ENCODE results near the gene SRCAP.

The SRCAP gene

DNA sequence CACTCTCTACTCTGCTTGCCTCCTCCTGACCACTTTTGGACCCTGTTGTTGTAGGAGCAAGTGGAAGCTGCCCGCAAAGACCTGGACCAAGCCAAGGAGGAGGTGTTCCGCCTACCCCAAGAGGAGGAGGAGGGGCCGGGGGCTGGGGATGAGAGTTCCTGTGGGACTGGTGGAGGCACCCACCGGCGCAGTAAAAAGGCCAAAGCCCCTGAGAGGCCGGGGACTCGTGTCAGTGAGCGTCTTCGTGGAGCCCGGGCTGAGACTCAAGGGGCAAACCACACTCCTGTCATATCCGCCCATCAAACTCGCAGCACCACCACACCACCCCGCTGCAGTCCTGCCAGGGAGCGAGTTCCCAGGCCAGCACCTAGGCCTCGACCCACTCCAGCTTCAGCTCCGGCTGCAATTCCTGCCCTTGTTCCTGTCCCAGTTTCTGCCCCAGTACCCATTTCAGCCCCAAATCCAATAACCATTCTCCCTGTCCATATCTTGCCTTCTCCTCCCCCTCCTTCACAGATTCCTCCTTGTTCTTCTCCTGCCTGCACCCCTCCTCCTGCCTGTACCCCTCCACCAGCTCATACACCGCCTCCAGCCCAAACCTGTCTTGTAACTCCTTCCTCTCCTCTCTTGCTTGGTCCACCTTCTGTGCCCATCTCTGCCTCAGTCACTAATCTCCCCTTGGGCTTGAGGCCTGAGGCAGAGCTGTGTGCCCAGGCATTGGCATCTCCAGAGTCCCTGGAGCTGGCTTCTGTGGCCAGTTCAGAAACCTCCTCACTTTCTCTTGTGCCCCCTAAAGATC lies 38.2 kb downstream of the SRCAP start:
- no peak for DNase-seq (ENCODE audit: low spot score)

DNA sequence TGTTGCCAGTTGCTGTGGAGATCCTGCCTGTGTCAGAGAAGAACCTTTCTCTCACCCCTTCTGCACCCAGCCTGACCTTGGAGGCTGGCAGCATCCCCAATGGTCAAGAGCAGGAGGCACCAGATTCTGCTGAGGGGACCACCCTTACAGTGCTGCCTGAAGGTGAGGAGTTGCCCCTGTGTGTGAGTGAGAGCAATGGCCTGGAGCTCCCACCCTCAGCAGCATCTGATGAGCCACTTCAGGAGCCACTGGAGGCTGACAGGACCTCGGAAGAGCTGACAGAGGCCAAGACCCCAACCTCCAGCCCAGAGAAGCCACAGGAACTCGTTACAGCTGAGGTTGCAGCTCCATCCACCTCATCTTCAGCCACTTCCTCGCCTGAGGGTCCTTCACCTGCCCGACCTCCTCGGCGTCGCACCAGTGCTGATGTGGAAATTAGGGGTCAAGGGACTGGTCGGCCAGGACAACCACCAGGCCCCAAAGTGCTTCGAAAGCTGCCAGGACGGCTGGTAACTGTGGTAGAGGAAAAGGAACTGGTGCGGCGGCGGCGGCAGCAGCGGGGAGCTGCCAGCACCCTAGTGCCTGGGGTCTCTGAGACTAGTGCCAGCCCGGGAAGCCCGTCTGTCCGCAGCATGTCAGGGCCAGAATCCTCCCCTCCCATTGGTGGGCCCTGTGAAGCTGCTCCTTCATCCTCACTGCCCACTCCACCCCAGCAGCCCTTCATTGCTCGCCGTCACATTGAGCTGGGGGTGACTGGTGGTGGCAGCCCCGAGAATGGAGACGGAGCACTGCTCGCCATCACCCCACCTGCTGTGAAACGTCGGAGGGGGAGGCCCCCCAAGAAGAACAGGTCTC lies 39.0 kb downstream of the SRCAP start:
- no peak for DNase-seq (ENCODE audit: low spot score)

DNA sequence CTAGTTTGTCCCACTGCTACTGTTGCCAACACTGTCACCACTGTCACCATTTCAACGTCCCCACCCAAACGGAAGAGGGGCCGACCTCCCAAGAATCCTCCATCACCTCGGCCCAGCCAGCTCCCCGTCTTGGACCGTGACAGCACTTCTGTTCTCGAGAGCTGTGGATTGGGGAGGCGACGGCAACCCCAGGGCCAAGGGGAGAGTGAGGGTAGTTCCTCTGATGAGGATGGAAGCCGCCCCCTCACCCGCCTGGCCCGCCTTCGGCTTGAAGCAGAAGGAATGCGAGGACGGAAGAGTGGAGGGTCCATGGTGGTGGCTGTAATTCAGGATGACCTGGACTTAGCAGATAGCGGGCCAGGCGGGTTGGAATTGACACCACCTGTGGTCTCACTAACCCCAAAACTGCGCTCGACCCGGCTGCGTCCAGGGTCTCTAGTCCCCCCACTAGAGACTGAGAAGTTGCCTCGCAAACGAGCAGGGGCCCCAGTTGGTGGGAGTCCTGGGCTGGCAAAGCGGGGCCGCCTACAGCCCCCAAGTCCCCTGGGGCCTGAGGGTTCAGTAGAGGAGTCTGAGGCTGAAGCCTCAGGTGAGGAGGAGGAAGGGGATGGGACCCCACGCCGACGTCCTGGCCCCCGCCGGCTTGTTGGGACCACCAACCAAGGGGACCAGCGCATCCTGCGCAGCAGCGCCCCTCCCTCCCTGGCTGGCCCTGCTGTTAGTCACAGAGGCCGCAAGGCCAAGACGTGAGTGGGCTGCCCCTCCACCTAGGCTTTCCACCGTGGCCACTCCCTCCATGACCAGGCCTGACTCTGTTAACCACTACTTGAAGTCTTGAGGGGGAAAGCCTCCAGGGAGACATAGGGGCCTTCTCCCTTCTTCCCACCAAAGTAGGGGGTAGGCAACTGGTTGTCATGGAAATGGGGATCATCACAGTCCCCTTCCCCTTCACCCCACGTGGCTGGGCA lies 40.3 kb downstream of the SRCAP start:
- no peak for DNase-seq (ENCODE audit: low spot score)

- DNase-seq (ENCODE audit: low spot score), result no peak
These were observed 41.6 kb downstream of the SRCAP start for GRCh38 chr16:30740364-30741251.

GRCh38 chr16:30741461-30741914 lies 42.5 kb downstream of the SRCAP start:
- no peak for DNase-seq (ENCODE audit: low spot score)

- no peak for DNase-seq (ENCODE audit: low spot score)
These were observed 44.7 kb downstream of the SRCAP start for GRCh38 chr16:30743716-30744115.

- DNase-seq (ENCODE audit: low spot score), result no peak
These were observed 45.2 kb downstream of the SRCAP start for GRCh38 chr16:30744183-30744582.

GRCh38 chr16:30745082-30745481 lies 46.1 kb downstream of the SRCAP start:
- DNase-seq (ENCODE audit: low spot score), result no peak

GRCh38 chr16:30746638-30747175 lies 47.7 kb downstream of the SRCAP start:
- no peak for DNase-seq (ENCODE audit: low spot score)

- no peak for DNase-seq (ENCODE audit: low spot score)
These were observed 48.4 kb downstream of the SRCAP start for GRCh38 chr16:30747331-30747730.

DNA sequence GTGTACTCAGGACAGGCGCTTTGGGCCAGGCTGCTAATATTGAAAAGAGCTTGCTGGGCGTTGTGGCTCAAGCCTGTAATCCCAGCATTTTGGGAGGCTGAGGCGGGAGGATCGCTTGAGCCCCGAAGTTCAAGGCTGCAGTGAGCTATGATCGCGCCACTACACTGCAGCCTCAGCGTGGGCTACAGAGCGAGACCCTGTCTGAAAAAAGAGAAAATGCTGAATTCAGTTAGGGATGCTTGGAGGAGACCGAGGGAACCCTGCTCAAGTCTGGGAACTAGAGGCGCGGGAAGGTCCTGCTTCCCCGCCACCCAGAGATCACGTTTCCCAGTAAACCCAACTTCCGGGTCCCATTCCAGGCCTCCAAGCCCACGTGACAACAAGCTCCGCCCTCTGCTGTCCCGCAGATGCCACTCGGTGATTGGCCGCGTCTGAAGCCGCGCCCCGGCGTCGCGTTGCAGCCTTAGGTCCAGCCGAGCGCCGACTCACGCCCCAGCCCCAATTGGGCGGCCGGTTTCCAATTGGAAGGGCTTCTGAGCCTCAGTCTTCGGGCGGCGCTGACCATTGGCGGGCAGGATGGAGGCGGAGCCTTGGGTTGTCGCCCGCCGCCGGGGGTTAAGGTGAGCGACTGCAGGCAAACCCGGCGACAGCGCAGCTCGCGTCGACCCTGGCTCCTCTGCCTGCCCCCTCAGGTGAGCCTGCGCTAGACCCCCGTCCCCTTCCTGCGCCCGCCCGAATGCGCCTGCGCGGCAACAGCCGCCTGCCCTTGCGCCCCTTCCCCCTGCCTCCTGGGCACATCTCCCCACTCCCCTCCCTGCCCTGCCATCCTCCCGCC lies 49.0 kb downstream of the SRCAP start, which contains the start of gene PHKG2:
PHKG2 (plus strand) TSS at position 627 of the 835 bp plus-strand sequence. CDS start 396 bp downstream, outside the sequence.
- peak; percentile 99 for DNase-seq (ENCODE audit: low spot score)

DNA sequence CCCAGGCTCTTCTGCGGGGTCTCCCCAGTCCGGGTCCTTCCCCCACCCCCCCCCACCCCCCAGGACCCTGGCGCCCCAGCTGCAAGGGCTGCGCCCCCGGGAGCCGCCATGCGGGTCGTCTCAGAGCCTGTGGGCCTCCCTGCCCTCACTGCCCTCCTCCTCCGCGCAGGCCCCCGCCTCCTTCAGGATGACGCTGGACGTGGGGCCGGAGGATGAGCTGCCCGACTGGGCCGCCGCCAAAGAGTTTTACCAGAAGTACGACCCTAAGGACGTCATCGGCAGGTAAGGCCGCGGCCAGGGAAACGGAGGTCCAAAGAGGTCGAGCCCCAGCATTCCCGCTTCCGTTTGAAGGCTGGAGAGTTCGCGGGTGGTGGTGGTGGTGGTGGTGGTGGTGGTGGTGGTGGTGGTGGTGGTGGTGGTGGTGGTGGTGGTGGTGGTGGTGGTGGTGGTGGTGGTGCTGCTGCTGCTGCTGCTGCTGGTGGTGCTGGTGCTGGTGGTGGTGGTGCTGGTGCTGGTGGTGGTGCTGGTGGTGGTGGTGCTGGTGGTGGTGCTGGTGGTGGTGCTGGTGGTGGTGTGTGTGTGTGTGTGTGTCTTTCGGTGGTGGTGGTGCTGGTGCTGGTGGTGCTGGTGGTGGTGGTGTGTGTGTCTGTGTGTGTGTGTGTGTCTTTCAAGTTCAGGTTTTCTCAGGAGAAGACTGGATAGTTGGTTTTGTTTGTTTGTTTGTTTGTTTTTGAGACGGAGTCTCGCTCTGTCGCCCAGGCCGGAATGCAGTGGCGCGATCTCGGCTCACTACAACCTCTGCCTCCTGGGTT lies 49.9 kb downstream of the SRCAP start:
- no peak for DNase-seq (ENCODE audit: low spot score)

GRCh38 chr16:30750201-30750600 lies 51.2 kb downstream of the SRCAP start:
- DNase-seq (ENCODE audit: low spot score), result no peak

- DNase-seq (ENCODE audit: low spot score), result no peak
These were observed 52.0 kb downstream of the SRCAP start for GRCh38 chr16:30750876-30751465.

DNA sequence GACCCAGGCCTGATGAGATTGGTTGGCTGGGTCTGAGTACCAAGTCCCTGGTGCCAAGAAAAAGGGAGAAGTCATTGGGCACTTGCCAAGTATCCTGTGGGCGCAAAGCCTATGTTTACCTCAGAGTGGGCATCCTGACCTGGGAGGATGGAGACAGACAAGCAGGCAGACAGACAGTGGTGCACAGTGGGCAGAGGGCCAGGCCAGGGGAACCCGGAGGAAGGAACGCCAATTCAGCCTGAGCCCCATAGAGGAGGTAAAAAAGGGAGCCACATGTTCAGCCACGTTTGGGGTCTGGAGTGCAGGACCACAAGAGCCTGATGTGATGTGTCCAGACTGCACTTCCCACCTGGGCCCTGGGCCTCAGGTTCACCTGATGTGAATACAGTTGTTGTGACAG lies 54.6 kb downstream of the SRCAP start:
- DNase-seq (ENCODE audit: low spot score), result no peak

- DNase-seq (ENCODE audit: low spot score), result no peak
These were observed 57.2 kb downstream of the SRCAP start for GRCh38 chr16:30755955-30756780.

GRCh38 chr16:30756781-30757100 lies 57.8 kb downstream of the SRCAP start:
- no peak for DNase-seq (ENCODE audit: low spot score)

DNA sequence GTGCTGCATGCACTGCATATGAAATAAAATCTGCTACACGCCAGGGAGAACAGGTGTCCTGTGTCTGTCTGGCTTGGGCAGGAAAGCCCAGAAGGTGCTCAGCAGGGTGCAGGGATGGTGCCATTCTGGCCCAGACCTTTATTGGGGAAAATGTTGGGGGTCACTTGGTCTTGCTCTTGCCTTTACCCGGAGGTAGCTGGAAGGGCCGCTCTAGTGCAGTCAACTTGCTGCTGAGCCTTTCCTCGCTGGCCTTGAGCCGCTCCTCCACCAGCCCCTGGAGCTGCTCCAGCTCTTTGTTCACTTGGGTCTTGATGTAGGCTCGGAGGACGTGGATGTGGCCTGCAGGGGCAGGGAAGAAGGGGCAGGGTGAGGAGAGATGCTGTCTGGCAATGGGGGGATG lies 58.3 kb downstream of the SRCAP start:
- peak; percentile 49 for DNase-seq (ENCODE audit: low spot score)
